ENCODE data around the gene VSX2.

DNA sequence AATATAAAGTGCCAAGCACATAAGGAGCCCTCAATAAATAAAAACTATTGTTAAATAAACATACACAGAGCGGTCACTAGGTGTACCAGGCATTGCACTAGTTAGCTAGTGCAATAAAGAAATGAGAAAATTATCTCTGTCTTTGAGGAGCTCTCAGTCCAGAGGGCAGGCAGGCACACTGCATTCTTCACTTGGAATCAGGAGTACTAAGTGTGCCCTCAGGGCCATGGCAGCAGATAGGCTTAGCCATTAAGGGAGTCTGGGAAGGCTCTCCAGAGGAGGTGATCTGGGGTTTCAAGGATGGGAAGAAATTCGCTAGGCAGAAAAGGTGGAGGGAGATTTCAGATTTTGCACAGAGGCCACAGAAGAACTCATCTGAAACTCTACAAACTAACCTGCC lies 54.4 kb downstream of the VSX2 start:
- TF ChIP-seq, protein P1, sequence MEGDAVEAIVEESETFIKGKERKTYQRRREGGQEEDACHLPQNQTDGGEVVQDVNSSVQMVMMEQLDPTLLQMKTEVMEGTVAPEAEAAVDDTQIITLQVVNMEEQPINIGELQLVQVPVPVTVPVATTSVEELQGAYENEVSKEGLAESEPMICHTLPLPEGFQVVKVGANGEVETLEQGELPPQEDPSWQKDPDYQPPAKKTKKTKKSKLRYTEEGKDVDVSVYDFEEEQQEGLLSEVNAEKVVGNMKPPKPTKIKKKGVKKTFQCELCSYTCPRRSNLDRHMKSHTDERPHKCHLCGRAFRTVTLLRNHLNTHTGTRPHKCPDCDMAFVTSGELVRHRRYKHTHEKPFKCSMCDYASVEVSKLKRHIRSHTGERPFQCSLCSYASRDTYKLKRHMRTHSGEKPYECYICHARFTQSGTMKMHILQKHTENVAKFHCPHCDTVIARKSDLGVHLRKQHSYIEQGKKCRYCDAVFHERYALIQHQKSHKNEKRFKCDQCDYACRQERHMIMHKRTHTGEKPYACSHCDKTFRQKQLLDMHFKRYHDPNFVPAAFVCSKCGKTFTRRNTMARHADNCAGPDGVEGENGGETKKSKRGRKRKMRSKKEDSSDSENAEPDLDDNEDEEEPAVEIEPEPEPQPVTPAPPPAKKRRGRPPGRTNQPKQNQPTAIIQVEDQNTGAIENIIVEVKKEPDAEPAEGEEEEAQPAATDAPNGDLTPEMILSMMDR (optimal IDR thresholded peaks at IDR 0.05 in 1 of 3, IDR thresholded peaks at IDR 0.05 in 1 of 3, conservative IDR thresholded peaks at IDR 0.05 in 1 of 3; ENCODE audit: extremely low read depth in 1 of 3, insufficient read depth in 2 of 3, low read length in 3 of 3), result no peak
- no peak for TF ChIP-seq EZH2 (IDR thresholded peaks at IDR 0.05; ENCODE audit: low read length)

All from keratinocyte (primary cell).